ENCODE results near the gene COL6A3. TPM values are rescaled to one million over a fixed set of nuclear protein-coding genes. Genes with fewer than 3 reads are reported as not detected.

COL6A3 gene
- total RNA-seq, 1 experiment from 2014 or later, result 1.2 TPM

GRCh38 chr2:237412988-237413776, 782 bp downstream of the COL6A3 start:
- no peak overlapping the region for H3K4me3 ChIP-seq (replicated peaks in 1 of 2; ENCODE audit: low read depth in 1 of 2, low read length in 2 of 2)
- peaks cover 33% of the 10 kb centered on the region for H3K27me3 ChIP-seq (ENCODE audit: insufficient read depth, low read length)
- no peak overlapping the region for H3K9ac ChIP-seq (ENCODE audit: low read length)
- POLR2A ChIA-PET, result interaction anchor here (1.1 kb wide), 1 partner anchor 8 kb away, joined by 3 read pairs; no protein-coding TSS in a partner anchor
- H4K20me1 ChIP-seq (ENCODE audit: insufficient read depth), result no peaks in the 10 kb centered on the region
- no peaks in the 10 kb centered on the region for H3K9me2 ChIP-seq (ENCODE audit: insufficient read depth)
- no TSS peak for BruUV-seq (replicated peaks)
- RAD21 ChIA-PET (ENCODE audit: low non-redundant PET in 1 of 2, low total read pairs in 2 of 2, uncharacterized antibody in 2 of 2, unreplicated experiment in 2 of 2), result no interaction called here
- H3K36me3 ChIP-seq (ENCODE audit: control insufficient read depth in 1 of 2, insufficient read depth in 2 of 2, low read length in 2 of 2), result no peaks in the 10 kb centered on the region
- H3K79me2 ChIP-seq (ENCODE audit: insufficient read depth, low read length), result no peaks in the 10 kb centered on the region
- no peak for DNase-seq (ENCODE audit: low read depth, low spot score)
- no peak overlapping the region for H2AFZ ChIP-seq (ENCODE audit: low read depth, low read length, poor library complexity, severe bottlenecking)
- CTCF ChIA-PET, result interaction anchor here (1.2 kb wide), 1 partner anchor 8 kb away, joined by 6 read pairs; no protein-coding TSS in a partner anchor
- H3K4me2 ChIP-seq (ENCODE audit: low read length), result no peak overlapping the region
- H3K4me1 ChIP-seq (ENCODE audit: control insufficient read depth in 1 of 2, insufficient read depth in 2 of 2, low read length in 2 of 2), result peaks cover 0 to 3% of the 10 kb centered on the region in 2 experiments; a peak in 1 of 4 replicates
- intact Hi-C loops (cut with micrococcal nuclease), result no loop called here
- TF ChIP-seq YY1 (IDR thresholded peaks at IDR 0.05; ENCODE audit: extremely low read depth, insufficient replicate concordance, low read depth, low read length) (no peak), RAD21 (IDR thresholded peaks at IDR 0.05; ENCODE audit: low read depth) (no peak), POLR2AphosphoS5 (IDR thresholded peaks at IDR 0.05; ENCODE audit: low read depth, low read length) (no peak), JUND (IDR thresholded peaks at IDR 0.05) (no peak), ZFX (IDR thresholded peaks at IDR 0.05) (no peak), ZNF274 (IDR thresholded peaks at IDR 0.05; ENCODE audit: low read depth, low read length) (no peak), CBX3 (IDR thresholded peaks at IDR 0.05; ENCODE audit: low read depth) (no peak), EGR1 (IDR thresholded peaks at IDR 0.05; ENCODE audit: low read depth) (no peak), REST (IDR thresholded peaks at IDR 0.05; ENCODE audit: low read depth) (no peak), EZH2 (IDR thresholded peaks at IDR 0.05) (no peak)
- ATAC-seq, result no peak
- H3K27ac ChIP-seq (ENCODE audit: low read depth, low read length), result no peak overlapping the region
- H3K9me3 ChIP-seq (ENCODE audit: control insufficient read depth in 1 of 2, insufficient read depth in 1 of 2, low read depth in 1 of 2, low read length in 2 of 2), result no peaks in the 10 kb centered on the region
